HG02938 (cell line): ENCODE results near the gene TIPRL.
"Not testable (repeated sequence)": the region's sequence is repeated elsewhere in the genome, so short reads cannot be mapped to it uniquely, and the experiment has no call there.

Experiments
- ATAC-seq: cut with Tn5 transposase; IDR thresholded peaks from one replicate; pipeline ENCODE4 v1.9.1; 2021; ENCODE audit warnings: mild to moderate bottlenecking, moderate library complexity; ENCODE audit not compliant: unreplicated experiment

The TIPRL gene

DNA sequence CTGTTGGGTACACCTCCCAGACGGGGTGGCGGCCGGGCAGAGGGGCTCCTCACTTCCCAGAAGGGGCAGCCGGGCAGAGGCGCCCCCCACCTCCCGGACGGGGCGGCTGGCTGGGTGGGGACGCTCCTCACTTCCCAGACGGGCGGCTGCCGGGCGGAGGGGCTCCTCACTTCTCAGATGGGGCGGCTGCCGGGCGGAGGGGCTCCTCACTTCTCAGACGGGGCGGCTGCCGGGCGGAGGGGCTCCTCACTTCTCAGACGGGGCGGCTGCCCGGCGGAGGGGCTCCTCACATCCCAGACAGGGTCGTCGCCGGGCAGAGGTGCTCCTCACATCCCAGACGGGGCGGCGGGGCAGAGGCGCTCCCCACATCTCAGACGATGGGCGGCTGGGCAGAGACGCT, 28.9 kb downstream of the TIPRL start:
- not testable (repeated sequence) for ATAC-seq

DNA sequence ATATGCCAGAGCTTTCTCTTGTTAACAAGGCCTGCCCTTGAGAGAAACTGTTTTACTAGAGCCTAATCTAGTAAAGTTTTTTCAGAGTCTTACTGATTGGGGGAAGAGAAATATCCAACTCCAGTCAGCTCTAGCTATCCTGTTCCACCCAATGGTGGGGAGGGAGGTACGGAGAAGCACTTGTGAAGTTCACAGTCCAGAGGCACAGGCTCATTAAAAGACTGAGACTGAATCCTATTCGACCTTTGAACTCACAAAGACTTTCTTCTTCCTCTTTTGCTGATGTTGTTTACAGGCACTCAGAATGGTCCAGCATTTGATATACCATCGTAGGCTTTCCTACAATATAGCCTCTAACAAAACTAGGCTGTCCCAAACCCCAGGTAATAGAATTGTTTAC, 31.6 kb downstream of the TIPRL start:
- no peak for ATAC-seq

DNA sequence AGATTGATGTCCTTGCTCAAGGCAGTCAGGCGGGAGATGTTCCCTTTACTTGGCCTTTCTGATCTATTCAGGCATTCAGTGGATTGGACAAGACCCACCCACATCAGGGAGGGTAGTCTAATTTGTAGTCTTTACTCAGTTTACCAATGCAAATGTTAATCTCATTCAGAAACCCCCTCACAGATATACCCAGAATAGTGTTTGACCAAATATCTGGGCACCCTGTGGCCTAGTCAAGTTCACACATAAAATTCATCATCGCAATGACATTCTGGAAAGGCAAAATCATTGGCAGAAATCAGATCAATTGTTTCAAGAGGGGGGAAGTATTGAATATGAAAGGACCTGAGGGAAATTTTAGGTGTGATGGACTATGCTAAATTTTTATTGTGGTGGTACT, 34.6 kb downstream of the TIPRL start:
- ATAC-seq: no peak

DNA sequence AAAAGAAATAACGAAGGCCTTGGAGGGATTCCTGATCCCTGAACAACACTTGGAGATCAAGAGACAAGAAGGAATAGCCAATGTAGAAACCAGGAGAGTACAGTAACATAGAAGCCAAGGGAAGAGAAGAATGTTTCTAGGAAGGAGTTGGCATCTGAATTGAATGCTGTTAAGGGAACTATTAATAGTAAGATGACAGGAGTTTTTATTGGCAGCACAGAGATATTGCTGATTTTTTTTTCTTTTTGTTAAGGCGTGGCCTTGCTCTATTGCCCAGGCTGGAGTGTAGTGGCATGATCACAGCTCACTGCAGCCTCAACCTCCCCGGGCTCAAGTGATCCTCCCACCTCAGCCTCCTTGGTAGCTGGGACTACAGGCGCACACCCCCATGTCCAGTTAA, 37.4 kb downstream of the TIPRL start:
- ATAC-seq: no peak

DNA sequence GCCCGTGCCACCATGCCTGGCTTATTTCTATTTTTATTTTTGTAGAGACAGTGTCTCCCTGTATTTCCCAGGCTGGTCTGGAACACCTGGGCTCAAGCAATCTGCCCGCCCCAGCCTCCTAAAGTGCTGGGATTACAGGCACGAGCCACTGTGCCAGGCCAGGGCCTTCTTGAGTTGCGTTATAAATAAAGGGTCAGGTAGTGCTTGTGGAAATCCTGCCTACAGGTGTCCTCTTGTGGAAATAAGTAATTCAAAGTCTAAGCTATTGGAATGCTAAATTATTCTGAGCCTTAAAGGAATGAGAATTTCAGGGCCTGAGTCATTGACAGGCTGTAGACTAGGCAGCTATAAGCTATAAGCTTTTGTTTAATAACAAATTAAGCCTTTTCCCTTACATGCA, 38.9 kb downstream of the TIPRL start:
- no peak for ATAC-seq

DNA sequence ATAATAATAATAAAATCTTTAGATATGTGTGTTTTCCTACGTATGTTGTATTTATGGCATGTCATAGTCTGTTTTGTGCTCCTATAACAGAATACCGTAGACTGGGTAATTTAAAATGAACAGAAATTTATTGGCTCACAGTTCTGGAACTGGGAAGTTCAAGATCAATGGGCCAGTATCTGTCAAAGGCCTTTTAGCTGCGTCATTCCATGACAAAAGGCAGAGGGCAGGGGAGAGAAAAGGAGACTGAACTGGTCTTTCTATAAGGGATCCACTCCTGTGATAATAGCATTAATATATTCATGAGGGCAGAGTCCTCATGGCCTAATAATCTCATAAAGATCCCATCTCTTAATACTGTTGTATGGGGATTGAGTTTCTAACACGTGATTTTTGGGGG, 39.9 kb downstream of the TIPRL start:
- ATAC-seq: no peak

DNA sequence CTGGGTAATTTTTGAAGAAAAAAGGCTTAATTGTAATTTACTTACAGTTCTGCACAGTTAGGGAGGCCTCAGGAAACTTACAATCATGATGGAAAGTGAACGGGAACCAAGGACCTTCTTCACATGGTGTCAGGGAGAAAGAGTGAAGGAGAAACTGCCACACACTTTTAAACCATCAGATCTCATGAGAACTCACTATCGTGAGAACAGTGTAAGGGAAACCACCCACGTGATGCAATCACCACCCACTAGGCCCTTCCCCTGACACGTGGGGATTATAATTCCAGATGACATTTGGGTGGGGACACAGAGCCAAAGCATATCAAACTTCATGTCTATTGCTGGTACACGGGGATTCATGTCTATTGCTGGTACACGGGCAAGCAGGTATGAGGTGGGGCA, 41.7 kb downstream of the TIPRL start:
- no peak for ATAC-seq

DNA sequence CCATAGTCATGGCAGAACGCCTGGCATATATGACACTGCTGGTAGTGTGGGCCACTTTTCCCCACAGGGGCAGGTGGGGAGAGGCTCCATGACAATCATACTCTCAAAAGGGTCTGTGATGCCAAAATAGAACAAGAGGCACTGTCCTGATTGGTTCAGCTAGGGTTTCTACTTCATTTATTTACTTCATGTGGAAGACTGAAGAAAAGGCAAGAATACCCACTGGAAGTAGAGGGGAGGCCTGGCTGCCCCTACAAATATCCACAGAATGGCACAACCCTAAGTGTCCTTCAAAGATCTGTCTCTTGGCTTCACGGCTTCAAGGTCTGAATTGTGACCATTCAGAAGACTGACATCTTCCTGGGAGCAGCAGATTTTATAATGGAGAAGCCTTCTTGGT, 42.5 kb downstream of the TIPRL start:
- no peak for ATAC-seq

DNA sequence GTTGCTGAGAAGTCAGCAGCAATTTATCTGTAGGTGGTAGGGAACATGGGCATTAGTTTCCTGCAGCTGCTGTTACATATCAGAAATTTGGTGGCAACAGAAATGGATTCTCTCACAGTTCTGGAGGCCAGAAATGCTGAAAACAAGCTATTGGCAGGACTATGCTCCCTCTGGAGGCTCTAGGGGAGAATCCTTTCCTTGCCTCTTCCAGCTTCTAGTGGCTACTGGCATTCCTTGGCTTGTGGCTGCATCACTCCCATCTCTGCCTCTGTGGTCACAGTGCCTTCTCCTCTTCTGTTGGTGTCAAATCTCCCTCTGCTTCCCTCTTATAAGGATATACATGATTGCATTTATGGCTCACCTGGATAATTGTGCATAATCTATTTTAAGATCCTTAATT, 44.5 kb downstream of the TIPRL start:
- ATAC-seq: no peak

DNA sequence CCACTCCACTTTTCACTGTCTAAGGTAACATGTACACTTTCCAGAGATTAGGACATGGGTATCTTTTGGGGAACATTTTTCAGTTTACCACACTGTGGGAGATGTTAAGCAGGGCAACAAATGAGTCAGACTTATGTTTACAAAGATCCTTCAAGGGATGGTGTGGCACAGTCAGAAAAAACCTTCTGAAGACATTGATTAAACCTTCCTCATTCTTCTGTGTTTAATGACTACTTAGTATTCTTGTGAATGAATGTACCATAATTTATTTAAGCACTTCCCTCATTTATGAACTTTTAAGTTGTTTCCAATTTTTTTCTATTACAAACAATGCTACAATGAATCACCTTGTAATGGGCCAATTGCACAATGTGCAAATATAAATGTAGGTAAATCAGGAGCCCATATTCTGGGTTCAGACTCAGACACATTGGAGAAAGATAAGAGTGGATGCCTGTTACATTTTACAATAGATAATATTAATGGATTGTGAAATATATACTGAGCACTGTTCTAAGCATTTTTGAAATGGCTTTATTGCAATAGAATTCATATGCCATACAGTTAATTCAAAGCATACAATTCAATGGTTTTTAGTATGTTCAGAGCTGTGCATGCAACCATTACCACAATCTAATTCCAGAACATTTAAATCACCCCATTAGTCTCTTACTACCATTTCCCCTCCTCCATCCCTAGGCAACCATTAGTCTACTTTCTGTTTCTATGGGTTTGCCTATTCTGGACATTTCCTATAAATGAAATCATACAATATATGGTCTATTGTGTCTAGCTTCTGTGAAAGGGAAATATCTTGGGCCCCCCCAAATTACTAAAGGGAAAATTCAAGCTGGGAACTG, 45.1 kb downstream of the TIPRL start:
- no peak for ATAC-seq

DNA sequence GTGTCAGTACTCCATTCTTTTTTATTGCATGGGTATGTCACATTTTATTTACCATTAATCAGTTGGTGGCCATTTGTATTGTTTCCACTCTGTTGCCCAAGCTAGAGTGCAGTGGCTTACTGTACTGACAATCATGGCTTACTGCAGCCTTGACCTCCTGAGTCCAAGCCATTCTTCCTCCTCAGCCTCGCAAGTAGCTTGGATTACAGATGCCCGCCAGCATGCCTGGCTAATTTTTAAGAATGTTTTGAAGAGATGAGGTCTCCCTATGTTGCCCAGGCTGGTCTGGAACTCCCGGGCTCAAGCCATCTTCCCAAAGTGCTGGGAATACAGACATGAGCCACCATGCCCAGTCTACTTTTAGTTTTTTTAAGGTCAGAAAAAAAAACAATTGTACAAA, 46.2 kb downstream of the TIPRL start:
- no peak for ATAC-seq

DNA sequence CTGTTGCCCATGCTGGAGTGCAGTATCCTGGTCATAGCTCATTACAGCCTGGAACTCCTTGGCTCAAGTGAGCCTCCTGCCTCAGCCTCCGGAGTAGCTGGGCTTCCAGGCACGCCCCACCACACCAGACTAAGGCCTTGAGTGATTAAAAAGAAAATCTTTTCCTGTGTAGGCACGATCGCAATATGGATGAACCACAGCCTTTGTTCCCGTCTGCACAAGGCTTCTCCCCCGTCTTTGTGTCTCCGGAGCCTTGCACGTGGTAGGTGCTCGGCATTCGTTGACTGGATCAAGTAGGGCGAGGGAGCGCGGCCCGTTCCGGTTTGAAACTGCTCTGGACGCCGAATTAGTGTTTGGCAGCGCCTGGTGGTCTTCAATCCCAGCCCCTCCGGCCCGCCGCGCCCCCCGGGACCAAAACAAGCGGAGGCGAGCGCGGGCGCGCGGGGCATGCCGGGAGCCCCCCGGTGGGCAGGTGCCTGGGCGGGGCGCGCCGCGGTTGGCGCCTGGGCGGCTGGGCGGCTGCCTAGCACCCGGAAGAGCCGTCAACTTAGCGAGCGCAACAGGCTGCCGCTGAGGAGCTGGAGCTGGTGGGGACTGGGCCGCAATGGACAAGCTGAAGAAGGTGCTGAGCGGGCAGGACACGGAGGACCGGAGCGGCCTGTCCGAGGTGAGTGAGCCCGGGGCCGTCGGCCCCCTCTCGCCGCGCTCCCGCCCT, 46.9 kb downstream of the TIPRL start, which contains the start of gene SFT2D2:
Gene SFT2D2 (plus strand): TSS at position 529 of the 715 bp plus-strand sequence. CDS start 76 bp downstream, at position 605.
- peak; percentile 58 for ATAC-seq

DNA sequence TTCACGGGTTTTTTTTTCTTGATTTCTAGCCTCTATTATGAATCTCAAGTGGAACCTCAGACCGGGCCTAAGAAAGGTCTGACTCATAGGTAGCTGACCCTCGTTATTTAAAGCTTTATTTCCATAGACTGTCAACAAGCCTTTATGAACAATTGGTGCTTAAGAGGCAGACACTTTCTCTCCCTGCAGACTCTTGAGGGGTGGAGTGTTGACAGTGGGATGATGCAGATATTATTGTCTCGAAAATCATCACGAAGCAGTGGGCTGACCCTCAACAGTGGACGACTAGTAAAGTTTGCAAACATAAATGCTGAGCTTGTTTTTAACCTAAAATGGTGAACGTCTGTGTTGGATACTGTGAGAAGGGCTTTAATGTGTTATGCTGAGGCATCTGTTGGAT, 48.9 kb downstream of the TIPRL start:
- peak; percentile 24 for ATAC-seq

DNA sequence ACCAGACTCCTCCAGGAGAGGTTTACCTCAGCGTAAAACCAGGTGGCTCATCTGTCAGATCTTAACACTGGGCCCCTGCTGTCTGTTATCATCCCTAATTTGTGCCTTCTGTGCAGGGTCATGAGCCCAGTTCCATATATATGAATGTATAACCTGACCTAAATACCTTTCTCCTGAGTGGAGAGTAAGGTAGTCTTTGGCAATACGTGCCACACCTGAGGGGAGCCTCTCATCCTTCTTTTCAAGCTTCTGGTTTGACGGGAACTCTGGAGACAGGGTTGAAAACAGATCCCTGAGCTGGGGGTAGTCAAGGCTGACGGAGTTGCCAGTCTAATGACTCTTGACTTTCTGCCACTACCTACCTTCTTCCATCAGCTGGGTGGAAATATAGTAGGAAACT, 51.1 kb downstream of the TIPRL start:
- no peak for ATAC-seq

DNA sequence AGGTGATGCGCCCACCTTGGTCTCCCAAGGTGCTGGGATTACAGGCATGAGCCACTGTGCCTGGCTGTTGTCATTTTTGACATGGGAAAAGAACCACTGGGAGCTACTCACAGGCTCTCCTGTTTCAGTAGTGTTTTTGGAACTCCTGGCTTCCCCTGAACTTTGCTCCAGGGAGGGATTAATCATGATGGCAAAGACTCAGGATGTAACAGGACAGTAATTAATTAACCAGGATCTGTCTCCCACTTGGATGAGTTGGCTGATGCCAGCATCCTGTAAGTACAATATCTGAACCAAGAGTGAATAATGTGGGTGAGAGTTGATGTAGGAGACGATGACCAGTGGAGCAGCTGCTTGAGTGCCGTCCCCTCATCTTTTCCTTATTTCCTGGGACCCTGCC, 51.9 kb downstream of the TIPRL start:
- no peak for ATAC-seq

DNA sequence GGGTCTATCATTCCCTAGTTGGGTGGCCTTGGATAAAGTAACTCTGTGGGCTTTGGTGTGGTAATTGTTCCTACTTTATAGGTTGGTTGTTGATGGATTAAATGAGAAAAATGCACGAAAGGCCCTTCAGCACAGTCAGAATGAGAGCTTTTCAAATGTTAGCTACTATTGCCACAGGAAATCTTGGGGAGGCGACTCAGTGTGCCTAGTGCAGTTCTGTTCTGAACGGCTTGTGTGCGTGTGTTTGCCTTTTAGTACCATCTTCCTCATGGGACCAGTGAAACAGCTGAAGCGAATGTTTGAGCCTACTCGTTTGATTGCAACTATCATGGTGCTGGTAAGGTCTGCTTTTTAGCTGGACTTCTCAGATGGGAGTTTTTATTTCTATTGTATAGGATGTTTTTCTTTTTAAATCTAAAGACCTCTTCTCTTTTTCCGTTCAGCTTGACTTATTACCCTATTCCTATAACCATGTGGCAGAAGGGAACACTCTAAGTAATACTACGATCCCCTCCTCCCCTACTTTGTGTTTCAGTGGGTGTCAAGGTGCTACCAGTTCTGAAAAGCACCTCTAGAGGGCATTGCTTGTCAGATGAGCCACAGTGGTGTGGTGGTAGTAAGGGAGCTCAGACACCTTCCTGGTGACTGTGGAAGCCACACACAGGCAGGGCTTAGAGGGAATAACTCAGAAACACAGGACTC, 56.2 kb downstream of the TIPRL start:
- peak; percentile 79 for ATAC-seq

DNA sequence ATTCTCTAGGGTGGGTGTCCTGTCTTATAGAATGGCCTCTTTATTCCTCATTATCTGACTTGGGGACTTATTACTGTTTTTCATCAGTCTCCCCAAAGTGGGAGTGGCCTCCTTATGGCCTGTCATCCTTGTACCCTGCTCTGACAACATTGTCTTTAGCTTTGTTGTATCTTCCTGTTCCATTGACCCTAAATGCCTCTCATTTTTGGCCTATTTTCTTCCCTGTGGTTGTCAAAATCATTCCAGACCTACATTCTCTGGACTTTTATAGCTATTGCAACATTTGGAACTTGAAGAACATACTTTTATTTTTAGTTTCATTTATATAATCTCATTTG, 56.8 kb downstream of the TIPRL start:
- peak; percentile 22 for ATAC-seq

DNA sequence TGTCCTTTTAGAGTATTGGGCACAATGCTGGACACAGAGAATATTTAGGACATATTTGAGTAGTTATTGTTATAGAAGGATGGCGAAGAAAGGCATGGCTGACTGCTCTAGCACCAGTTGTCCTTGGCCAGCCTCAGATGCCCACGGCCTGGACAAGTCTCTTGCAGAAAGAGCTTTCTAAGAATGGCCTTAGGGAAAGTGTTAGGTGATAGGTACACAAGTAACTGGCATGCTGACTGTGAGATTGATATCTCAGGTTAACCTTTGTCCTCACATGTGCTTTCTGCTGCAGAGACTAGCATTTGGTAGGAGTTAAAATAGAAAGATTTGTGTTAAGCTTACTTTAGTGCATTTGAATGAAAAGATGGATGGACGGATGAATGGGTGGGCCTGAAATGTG, 57.2 kb downstream of the TIPRL start:
- ATAC-seq: no peak

DNA sequence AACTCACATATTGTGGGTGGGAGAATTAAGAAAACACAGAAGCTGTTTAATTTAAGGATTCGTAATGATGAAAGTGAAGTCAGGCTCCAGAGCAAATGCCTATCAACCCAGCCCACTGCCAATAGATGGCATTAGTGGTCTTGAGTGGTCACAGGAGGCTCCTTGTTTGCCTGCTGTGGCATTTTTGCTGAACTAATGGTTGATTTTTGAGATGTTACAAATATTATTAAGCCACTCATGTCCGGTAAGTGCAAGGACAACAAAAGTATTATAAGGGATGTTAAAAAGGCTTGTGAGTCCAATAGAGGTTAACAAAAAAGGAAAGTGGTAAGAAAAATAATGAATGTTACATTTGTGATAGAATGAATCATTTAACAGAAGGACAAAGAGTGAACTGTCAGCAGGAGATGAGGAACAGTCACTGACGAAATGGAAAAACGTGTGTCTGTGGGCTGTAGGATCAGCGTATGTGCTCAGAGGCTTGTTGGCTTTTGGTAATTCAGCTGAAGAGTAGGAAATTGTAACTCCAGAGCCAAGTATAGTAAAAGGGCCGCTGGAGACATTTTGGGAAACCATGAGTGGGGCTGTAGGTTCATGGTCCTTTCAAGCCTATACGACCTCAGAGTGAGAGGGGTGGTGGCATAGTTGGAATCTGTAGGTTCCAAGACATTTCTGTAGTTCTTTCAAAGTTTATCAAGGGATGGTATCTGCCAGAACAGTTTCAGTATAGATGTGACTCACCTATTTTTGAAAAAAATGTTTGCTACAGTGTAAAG, 58.3 kb downstream of the TIPRL start:
- ATAC-seq: no peak

DNA sequence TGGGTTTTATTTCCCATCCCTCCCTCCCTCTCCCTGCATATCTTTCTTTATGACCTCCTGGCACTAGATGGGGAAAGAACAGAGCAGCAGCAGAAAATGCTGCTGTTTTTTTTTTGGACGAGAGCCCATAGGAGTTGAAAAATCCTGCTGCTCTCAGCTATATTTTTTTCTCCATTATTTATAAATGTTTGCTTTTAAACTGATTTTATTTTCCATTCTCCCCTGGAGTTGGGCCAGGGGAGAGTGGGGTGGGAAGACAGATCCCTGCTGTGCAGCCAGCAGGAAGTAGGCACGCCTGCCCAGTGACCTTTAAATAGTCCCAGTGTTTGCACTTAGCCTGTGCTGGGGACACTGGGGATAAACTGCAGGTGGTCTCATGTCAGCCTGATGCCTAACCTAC, 64.4 kb downstream of the TIPRL start:
- no peak for ATAC-seq

DNA sequence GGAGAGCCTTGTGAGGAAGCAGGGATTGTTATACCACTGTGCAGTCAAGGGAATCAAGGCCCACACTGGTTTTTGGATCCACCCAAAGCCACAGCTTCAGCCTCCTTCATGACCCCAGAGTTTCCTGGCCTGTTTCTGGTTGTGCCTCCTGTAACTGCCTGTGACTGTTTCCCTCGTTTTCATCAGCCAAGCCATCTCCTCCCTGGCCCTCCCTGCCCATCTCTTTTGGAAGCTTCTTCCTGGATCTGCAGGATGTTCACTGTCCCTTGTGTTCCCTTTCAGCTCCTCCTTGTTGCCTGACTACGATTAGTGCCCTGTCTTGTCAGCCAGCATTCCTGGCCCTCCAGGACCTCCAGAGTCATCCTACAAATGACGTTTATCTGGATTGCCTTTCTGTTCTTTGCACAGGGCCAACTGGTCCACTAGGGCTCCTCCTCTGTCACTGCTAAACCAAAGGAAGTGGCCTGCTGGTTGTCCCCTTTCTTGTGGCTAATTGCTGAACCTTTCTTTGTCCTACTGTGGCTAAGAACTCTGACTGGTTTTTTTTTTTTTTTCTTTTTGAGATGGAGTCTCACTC, 65.0 kb downstream of the TIPRL start:
- ATAC-seq: no peak
